Gastrocnemius medialis (tissue), 4 donors: ENCODE data around the gene GALNS.

Experiments used
- POLR2A ChIP-seq, 2 donors: fragments of 450-650 bp; IDR thresholded peaks; one replicate each; pipeline ENCODE4 v1.6.1; 2017; ENCODE audit warnings: antibody characterized with exemption in 2 of 2, mild to moderate bottlenecking in 2 of 2, moderate library complexity in 2 of 2
- TF ChIP-seq, protein P1 (sequence below), 5 experiments: fragments of 450-650 bp in 3 of 5; fragments of 200-600 bp in 2 of 5; sonication (generic) in 2 of 5; IDR thresholded peaks in 4 of 5; conservative IDR thresholded peaks in 1 of 5; 1 replicate in 4 of 5; 2 replicates in 1 of 5; pipeline ENCODE4 v1.5.1; 2016 to 2019; ENCODE audit warnings: antibody characterized with exemption in 5 of 5, mild to moderate bottlenecking in 3 of 5, moderate library complexity in 3 of 5

DNA sequence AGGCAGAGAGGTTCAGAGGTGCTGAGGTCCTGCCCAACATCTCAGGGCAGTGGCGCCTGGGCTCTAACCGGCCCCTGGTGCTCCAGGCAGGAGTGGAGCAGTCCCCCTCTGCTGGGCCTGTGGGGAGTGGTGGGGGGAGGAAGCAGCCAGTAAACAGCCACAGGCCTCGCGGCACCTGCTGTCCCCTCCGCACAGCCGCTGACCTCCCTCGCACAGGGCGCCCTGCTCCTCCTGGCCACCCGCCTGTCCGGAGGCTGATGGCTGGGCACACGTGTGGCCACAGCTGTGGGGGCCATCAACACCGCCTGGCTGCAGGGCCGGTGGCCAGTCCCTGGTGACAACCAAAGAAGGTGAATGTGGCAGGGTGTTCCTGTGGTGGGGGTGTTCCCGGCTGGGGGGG is 46.5 kb upstream of the GALNS start:
- peak in 1 of 2 donors; percentile 66 for TF ChIP-seq POLR2A (IDR thresholded peaks at IDR 0.05)
- TF ChIP-seq, protein P1, sequence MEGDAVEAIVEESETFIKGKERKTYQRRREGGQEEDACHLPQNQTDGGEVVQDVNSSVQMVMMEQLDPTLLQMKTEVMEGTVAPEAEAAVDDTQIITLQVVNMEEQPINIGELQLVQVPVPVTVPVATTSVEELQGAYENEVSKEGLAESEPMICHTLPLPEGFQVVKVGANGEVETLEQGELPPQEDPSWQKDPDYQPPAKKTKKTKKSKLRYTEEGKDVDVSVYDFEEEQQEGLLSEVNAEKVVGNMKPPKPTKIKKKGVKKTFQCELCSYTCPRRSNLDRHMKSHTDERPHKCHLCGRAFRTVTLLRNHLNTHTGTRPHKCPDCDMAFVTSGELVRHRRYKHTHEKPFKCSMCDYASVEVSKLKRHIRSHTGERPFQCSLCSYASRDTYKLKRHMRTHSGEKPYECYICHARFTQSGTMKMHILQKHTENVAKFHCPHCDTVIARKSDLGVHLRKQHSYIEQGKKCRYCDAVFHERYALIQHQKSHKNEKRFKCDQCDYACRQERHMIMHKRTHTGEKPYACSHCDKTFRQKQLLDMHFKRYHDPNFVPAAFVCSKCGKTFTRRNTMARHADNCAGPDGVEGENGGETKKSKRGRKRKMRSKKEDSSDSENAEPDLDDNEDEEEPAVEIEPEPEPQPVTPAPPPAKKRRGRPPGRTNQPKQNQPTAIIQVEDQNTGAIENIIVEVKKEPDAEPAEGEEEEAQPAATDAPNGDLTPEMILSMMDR (IDR thresholded peaks at IDR 0.05 in 4 of 5, conservative IDR thresholded peaks at IDR 0.05 in 1 of 5) = no peak
